ENCODE measurements around the gene MLN.
"Not testable (repeated sequence)": the region's sequence is repeated elsewhere in the genome, so short reads cannot be mapped to it uniquely, and the experiment has no call there.

The MLN gene

DNA sequence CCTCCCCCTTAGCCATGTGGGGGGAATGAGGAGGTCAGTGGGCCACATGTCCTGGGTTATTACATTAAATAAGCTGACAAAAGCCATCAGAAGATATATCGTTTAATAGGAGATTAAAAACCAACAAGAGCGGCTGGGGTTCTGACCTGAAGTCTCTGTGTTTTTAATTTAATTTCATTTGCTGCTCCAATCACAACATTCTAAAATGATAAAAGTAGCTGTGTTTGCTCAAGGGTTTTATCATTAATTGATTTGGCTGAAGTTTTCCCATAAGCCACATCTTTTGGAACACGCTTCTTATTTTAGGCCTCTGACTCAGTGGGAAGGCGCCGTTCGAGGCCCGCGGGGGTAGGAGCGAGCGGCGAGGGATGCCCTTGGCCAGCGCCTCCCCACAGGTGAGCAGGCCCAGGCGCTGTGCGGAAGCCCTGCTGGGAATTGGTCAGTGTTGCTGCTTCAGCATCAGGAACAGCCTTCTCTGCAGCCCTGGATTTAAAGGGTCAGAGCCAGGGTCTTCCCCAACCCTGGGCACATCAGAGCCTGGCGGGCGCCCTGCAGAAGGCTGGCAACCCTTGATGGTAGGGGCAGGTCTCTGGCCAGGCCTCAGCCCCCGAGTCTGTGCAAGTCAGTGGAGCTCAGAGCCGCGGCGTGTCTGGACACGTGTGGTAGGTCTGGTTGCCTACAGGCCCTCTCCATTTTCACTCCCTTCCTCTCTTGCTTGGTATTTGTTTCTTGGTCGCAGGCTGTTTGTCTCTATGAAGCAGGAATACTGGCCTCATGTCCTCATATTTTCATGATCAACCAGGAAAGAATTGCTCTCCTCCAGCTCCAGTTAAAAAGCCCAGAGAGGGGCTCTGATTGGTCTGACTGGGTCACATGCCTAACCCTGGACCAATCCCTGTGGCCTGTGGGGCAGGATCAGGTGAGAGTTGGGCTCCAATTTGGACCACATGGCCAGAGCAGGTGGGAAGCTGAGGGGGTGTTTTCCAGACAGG, 30.9 kb upstream of the MLN start:
- DNase-seq, result no peak

- DNase-seq, result no peak
These were observed 29.8 kb upstream of the MLN start for GRCh38 chr6:33833599-33833998.

- DNase-seq, result not testable (repeated sequence)
These were observed 29.0 kb upstream of the MLN start for GRCh38 chr6:33832831-33833230.

DNA sequence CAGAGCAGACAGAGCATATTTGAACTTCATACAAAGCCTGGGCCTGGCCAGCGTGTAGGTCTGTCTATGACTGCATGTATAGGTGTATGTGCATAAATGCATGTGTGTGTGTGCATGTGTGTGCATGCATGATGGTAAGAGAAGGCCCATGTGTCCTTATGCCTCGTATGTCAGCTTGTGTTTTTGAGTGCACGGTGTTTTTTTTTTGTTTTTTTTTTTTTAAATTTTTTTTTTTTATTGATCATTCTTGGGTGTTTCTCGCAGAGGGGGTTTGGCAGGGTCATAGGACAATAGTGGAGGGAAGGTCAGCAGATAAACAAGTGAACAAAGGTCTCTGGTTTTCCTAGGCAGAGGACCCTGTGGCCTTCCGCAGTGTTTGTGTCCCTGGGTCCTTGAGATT, 27.9 kb upstream of the MLN start:
- not testable (repeated sequence) for DNase-seq

- no peak for DNase-seq
These were observed 26.9 kb upstream of the MLN start for GRCh38 chr6:33830635-33831240.

- no peak for DNase-seq
These were observed 25.2 kb upstream of the MLN start for GRCh38 chr6:33828764-33829731.

GRCh38 chr6:33828452-33828763, 24.6 kb upstream of the MLN start:
- DNase-seq, result no peak

DNA sequence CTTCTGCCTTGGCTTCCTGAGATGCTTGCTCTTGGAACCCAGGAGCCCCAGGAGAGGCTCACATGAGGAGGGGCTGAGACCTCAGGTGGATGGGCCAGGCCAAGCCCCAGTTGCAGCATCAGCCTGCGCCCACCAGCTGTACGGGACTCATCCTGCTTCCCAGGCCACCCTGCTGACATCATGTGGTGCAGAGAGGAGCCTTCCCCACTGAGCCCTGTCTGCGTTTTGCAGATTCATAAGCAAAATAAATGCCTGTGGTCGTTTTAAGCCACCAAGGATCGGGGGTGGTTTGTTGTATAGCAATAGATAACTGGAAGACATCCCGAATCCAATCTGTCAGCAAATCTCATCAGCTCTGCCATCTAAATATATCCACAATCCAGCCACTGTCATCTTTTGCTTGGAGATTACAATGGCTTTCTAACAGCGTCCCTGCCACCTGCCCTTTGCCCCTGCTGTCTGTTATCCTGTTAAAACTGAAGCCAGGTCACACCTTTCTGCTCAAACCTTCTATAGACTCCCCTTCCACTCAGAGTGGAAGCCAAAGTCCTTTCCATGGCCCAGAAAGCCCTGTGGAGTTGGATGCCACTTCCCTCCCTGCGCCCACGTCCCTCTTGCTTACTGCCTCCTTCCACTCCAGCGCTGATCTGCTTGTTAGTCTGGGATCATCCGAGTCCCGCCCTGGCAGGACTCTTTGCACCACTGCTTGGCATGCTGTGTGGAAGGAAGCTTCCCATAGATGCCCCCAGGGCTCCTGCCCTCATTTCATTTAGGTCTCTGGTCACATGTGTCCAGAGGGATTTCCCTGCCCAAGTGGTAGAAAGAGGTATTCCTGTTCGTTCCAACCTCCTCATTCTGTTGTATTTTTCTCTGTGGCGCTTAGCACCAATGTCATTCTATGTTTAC, 24.0 kb upstream of the MLN start:
- DNase-seq, result no peak

GRCh38 chr6:33826537-33826936, 22.7 kb upstream of the MLN start:
- DNase-seq, result no peak

DNA sequence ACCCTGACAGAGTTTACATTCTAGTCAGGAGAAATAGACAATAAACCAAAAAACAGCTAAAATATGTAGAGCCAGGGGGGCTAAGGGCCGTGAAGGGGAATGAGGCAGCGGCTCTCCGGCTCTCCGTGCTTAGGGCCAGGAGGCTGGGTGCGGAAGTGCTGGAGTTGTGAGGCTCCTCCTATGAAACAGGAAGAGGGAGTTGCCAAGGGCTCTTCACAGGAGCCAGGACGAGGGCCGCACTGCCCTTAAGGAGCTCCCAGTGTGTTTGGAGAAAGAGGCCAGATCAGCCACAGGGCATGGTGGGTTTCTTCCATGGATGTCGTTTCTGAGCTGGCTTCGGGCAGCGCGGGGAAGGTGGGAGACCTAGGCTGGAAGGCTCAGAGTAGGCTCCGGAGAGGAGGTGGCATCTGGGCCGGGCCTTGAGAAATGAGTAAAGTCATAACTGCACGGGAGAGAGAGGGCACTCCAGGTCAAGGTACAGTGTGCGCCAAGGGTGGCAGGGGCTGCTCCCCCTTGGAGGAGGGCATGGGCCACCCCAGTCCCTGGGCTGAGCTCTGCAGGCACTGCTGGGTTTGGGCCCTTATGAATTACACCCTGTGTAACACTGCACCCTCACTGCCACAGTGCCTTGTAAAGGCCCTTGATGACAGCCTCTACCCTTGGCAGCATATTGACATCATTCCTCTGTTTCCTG, 20.8 kb upstream of the MLN start:
- no peak for DNase-seq

- no peak for DNase-seq
These were observed 20.0 kb upstream of the MLN start for GRCh38 chr6:33823806-33824205.

DNA sequence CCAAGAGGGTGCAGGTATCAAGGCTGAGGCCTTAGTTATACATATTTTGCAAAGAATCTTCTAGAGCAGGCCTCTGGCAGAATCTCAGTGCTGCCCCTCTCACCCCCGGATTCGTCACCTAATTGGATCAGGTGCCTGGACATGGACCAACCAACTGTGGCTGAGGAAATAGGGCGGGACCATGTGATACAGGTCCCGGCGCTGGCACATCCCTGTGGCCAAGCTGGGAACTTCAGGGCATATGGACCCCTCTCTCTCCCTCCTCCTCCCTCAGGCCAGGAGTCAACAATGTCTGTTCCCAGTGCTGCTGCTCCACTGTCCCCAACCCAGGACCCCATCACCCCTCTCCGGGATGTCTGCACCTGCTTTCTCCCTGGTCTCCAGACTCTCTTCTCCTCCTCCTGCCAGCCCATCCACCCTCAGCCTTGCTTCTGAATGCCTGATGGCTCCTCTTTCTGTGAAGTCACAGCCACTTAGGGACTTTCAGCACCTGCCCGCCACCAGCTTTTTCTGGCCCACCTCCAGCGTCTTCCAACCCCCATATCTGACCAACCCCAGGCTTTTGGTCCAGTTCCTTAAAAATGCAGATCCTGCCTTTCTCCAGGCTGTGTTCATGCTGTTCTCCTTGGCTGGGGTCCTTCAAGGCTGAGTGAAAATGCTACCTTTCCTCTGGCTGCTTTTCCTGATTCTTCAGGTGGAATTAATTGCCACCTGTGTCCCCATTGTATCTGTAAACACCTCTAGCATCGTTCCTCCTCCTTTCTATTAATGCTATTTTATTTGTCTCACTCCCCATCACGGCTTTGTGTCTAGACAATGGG, 19.0 kb upstream of the MLN start:
- DNase-seq, result no peak

GRCh38 chr6:33820784-33821520, 17.1 kb upstream of the MLN start:
- no peak for DNase-seq

- DNase-seq, result no peak
These were observed 16.4 kb upstream of the MLN start for GRCh38 chr6:33820243-33820642.

DNA sequence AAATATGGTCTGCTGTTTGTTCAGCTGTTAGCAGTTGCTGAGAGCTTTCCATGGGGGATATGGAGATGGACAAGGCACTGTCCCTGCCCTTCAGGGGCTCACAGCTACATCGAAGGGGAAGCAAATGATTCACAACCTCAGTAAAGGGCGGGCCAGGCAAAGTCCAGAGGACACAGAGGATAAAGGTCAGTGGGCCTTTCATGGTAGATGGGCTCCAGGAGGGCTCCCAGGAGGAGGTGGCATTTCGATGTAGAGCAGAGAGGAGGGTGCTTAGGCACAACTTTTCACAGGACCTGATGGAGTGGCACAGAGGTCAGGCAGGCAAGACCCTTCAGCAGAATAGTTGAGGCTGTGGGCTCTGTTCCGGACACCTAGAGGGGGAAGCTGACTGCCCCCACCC, 15.2 kb upstream of the MLN start:
- no peak for DNase-seq

DNA sequence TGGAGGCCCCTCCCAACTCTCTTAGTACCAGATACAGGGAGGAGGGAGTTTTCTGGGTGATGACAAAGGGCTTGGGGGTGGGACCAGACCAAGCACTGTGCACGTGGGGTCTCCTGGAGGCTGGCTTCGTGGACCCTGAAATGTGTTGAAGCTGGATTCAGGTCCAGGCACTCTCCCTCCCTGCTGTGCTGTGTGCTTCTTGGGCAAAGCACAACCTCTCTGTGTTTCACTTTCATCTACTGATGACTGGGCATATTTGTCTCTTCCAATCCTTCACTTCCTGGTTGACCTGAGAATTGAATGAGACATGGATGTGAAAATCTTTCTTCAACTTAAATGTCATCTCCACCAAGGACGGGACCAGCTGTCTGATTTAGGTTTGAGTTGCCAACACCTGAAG, 14.5 kb upstream of the MLN start:
- no peak for DNase-seq

- DNase-seq, result no peak
These were observed 13.7 kb upstream of the MLN start for GRCh38 chr6:33817489-33817888.

- no peak for DNase-seq
These were observed 13.1 kb upstream of the MLN start for GRCh38 chr6:33816911-33817310.

- no peak for DNase-seq
These were observed 12.1 kb upstream of the MLN start for GRCh38 chr6:33815854-33816253.
